Activated T-helper 9 cell treated with anti-CD3 and anti-CD28 coated beads, Interleukin-2, amount 50 U/mL, for 16 hours (primary cell): ENCODE measurements around the gene NOM1.
"Not testable (repeated sequence)": the region's sequence is repeated elsewhere in the genome, so short reads cannot be mapped to it uniquely, and the experiment has no call there.

Experiments used
- DNase-seq: peaks from one replicate; pipeline ENCODE4 v3.0.0-alpha.2; 2020; ENCODE audit warnings: low read depth

NOM1 gene

GRCh38 chr7:156940421-156941122 is 8.9 kb upstream of the NOM1 start:
- no peak for DNase-seq

- no peak for DNase-seq
These were observed 7.9 kb upstream of the NOM1 start for GRCh38 chr7:156941393-156942182.

GRCh38 chr7:156942708-156943090 is 6.8 kb upstream of the NOM1 start:
- no peak for DNase-seq

DNA sequence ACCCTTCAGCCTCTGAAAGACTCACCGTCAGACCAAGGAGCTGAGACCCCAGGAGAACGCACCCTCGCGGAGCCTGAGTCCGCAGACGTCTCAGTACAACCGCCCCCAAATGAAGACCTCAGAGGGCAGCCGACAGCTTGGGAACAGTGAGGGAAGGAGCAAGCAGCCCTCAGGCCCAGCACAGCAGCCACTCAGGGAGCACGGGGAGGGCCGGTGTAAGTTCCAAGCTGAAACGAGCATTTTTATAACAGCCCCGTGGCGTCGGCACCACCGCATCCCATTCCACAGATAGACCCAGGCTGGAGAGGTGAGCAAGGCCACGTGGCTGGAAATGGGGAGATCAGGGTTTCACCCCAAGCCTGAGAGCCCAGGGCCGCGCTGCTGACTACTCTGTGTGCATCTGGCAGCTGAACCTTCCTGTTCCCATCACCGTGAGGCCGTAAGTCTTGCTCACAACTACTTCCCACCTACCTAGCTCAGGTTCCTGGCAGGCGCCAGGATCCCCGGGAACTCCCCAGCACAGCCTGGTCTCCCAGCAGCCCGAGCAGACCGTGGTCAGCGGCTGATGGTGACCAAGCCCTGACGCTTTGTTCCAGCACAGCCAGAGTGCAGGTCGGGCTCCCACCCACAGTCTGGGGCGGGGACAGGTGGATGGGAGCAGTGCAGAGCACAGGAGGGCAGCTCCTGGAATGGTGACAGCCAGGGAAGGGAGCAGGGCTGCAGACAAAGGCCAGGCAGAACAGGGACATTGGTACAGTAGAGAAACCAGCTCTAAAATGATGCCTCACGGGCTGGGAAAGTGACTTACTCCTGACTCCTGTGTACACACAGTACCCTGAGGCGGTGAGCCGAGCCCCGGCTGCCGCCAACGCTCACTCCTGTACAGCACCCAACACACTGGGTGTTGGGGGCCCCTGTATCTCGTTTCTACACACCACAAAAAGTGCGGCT is 6.1 kb upstream of the NOM1 start:
- DNase-seq = no peak

- no peak for DNase-seq
These were observed 4.6 kb upstream of the NOM1 start for GRCh38 chr7:156944876-156945275.

DNA sequence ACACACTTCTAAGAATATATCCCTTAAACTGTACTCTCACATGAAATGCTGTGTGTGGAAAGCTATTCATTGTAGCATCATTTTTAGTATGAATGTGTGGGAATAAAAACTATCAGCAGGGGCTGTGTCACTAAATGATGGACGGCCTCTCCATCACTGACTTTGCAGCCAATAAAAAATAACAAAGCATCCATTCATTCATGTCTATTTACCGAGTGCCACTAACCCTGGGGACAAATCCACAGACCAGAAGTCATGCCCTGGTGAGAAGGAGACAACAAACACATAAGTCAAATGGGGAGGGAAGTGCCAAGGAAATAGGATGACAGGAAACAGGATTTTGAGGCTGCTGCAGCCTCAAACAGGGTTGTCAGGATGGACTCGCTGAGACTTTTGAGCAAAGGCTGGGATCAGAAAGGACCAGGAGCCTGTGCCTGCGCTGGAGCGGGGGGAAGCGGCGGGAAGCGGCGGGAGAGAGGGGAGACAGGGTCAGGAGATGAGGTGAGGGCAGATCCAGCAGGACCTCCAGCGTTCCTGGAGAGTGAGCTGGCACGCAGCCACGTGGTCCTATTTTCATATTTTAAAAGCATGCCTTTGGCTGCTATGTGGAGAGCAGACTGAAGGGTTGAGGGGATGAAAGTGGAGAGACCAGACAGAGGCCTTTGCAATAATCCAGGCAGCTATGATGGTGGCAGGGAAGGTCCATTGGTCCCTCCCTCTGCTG is 2.2 kb upstream of the NOM1 start:
- DNase-seq = no peak

- DNase-seq = no peak
These were observed 1.2 kb upstream of the NOM1 start for GRCh38 chr7:156948361-156948760.

- no peak for DNase-seq
These were observed 908 bp downstream of the NOM1 start for GRCh38 chr7:156950381-156950858.

GRCh38 chr7:156953215-156953614 is 3.7 kb downstream of the NOM1 start:
- not testable (repeated sequence) for DNase-seq

DNA sequence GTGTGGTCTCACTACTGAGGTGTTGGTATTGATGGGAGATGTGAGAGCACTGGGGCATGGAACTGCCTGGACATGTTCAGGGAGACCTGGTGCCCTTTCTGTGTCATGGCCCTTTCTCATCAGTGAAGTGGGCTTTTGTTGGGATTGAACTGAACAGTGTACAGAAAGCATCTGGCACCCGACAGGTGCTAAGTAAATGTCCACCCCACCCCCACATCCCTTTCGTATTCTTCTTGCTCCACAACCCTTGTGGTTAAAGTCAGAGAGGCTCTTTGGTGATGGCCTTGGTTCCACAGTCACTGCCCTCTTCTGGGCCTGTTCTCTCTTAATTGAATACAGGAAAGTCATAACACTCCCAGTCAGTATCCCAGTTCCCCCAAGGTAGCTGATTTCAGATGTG is 5.4 kb downstream of the NOM1 start:
- DNase-seq = no peak

GRCh38 chr7:156956727-156957126 is 7.2 kb downstream of the NOM1 start:
- DNase-seq = no peak

- DNase-seq = no peak
These were observed 12.6 kb downstream of the NOM1 start for GRCh38 chr7:156962145-156962544.

DNA sequence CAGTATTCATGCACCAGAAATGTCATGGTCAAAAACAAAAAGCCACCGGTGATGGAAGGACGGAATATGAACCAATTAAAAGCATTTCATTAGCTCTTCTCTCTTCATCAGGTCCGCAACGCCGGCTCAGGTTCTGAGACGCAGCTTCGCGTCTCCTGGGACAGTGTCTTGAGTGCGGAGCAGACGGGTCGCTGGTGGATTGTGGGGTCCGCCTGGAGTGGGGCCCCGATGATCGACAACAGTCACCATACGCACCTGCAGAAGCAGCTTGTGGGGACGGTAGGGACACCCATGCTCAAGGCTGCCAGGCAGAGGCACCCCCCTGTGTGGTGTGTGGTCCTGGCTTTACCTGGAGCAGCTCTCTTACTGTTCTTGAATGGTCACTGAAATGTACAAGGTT is 13.4 kb downstream of the NOM1 start:
- no peak for DNase-seq

DNA sequence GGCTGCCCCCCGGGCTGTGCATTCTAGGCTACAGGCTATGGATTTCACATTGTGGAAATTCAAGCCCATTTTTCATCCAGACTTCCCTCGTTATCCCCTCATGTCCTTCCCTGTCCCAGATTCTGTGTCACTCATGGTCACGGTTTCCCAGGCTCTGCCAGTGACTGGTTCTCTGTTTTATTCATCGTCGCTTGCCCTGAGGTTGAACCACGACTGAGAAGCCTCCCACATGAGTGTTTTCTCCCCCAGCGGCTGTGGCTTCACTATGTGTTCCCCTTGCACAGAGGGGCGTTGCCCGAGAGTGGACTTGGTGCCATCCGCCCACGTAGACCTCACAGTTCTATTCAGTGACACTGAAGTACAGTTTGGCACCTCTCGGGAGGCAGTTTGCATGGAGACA is 14.0 kb downstream of the NOM1 start:
- DNase-seq = no peak

DNA sequence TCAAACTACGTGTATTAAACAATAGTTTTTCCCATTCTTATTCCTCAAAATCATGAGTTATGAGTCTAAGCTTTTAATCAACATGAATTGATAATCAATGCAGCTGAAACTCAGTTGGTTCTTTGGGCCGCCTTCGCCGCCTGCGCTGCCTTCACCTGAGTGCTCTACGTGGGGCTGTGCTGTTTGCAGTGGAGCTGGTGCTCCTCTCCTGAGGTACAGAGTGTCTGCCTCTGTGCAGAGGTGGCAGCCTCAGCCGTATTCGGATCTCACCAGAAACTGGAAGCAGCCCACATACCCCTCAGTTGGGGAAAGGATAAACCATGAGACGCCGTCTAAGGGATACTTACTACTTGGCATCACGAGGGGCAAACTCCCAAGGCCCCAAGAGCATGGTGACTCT is 15.5 kb downstream of the NOM1 start:
- no peak for DNase-seq

DNA sequence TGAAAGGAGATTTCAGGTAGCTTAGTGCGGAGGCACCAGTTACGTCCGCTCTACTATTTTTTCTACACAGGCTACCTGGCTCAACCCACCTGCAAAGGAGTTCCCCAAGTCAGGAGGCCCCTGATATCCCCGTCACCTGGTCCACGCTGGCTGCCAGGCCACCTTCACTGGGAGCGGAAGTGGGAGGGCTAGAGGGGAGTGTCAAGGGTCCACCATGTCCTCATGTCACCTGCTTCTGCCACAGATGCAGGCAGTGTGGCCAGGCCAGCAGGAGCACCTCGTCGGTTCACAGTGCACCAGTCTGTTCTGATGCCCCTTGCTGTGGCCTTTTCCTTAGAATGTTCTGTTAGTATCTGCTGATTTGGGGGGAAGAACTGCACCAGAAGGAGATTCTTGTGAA is 16.9 kb downstream of the NOM1 start:
- DNase-seq = no peak

GRCh38 chr7:156968183-156968582 is 18.7 kb downstream of the NOM1 start:
- no peak for DNase-seq

GRCh38 chr7:156969972-156970420 is 20.5 kb downstream of the NOM1 start:
- no peak for DNase-seq

- no peak for DNase-seq
These were observed 26.1 kb downstream of the NOM1 start for GRCh38 chr7:156975620-156976019.

- DNase-seq = no peak
These were observed 29.6 kb downstream of the NOM1 start for GRCh38 chr7:156979007-156979606.

DNA sequence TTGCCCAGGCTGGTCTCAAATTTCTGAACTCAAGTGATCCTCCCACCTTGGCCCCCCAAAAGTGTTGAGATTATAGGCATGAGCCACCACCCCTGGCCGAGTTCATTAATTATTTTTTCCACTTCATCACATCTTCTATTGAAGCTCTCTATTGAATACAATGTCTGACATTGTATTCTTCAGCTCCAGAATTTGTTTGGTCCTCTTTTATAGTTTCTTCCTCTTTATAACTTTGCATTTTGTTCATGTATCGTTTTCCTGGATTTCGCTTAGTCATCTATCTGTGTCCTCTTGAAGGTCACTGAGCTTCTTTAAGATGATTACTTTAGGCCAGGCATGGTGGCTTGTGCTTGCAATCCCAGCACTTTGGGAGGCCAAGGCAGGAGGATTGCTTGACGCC is 30.2 kb downstream of the NOM1 start:
- DNase-seq = no peak
